HG03558 (cell line): ENCODE results near the gene RPS10.
A peak's percentile ranks its signal among the peaks of the same experiment; 100 is the strongest.
"Not testable (repeated sequence)": the region's sequence is repeated elsewhere in the genome, so short reads cannot be mapped to it uniquely, and the experiment has no call there.

ENCODE experiments used
- ATAC-seq: cut with Tn5 transposase; IDR thresholded peaks from one replicate; pipeline ENCODE4 v1.9.1; 2021; ENCODE audit warnings: moderate number of reproducible peaks; ENCODE audit not compliant: unreplicated experiment; ENCODE audit errors: extremely low read depth

RPS10 gene

GRCh38 chr6:34393966-34394305 is 31.9 kb downstream of the RPS10 start:
- ATAC-seq, result no peak

GRCh38 chr6:34393191-34393965 is 32.5 kb downstream of the RPS10 start:
- no peak for ATAC-seq

- peak; percentile 64 for ATAC-seq
Observed at GRCh38 chr6:34392497-34393190, 33.2 kb downstream of the RPS10 start, which contains the start of gene NUDT3. Gene NUDT3 (minus strand): TSS chr6:34392669. CDS start chr6:34392362, 307 bp downstream.

GRCh38 chr6:34391786-34392496 is 33.9 kb downstream of the RPS10 start:
- no peak for ATAC-seq

DNA sequence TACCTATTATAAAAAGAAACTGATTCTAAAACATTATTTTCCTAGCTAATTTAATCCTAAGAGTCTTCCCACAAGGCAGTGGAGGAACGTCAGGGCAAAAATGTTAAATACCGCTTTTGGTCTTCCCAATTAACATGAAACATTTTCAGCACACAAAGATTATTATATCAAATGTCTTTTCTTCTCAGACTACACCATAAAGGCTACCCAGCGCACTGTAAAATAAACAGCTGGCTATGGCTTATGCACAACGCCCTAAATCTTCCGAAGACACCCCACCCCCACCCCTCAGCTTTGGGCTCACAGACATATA is 34.4 kb downstream of the RPS10 start:
- ATAC-seq, result no peak

GRCh38 chr6:34390531-34391472 is 35.1 kb downstream of the RPS10 start:
- ATAC-seq, result no peak

DNA sequence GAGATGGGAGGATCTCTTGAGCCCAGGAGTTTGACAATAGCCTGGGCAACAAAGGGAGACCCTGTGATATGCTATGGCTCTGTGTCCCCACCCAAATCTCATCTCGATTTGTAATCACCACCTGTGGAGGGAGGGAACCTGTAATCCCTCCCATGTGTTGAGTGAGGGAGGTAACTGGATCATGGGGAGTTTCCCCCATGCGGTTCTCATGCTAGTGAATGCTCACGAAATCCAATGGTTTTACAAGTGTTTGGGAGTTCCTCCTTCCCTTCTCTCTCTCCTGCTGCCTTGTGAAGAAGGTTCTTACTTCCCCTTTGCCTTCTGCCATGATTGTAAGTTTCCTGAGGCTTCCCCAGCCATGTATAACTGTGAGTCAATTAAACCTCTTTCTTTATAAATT is 36.8 kb downstream of the RPS10 start:
- ATAC-seq, result no peak

DNA sequence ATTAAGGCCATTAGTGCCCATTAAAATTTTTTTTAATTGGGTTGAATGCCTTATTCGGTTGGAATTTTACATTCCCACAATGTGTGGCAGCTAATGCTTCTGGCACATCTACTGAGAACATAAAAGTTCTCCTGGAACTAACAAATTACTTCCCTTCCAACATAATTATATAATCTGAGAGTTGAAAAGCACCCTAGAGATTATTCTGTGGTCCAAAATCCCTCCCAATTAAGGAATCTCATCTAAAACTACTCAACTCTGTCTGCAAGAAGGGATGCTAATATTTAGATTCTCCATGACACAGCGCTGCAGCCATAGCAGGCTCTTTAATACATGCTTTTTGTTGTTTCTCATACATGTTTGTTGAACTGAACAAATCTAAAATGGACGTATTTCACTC is 37.4 kb downstream of the RPS10 start:
- ATAC-seq, result no peak

DNA sequence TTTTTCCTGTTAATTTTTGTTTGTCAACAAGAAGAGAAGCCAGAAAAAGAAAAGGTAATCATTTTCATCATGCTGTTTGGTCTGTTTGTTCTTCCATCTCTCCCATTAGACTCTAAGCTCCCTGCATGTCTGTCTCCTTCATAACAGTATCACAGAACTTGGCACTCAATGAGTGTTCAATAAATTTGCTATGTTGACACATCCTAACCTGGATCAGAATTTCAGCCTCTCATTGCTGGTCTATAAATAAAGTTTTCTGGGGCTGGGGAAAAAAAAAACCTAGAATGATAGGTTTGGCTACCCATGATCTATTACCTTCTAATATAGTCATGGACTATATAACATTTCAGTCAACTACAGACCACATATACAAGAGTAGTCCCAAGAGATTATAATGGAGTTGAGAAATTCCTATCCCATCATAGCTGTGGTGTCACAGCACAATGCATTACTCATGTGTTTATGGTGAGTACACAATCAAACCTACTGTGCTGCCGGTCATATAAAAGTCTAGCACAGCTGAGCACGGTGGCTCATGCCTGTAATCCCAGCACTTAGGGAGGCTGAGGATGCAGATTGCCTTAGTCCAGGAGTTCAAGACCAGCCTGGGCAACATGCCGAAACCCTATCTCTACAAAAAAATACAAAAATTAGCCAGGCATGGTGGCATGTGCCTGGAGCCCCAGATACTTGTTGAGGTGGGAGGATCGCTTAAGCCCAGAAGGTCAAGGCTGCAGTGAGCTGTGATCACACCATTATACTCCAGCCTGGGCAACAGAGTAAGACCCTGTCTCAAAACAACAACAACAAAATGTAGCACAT is 39.3 kb downstream of the RPS10 start:
- no peak for ATAC-seq

DNA sequence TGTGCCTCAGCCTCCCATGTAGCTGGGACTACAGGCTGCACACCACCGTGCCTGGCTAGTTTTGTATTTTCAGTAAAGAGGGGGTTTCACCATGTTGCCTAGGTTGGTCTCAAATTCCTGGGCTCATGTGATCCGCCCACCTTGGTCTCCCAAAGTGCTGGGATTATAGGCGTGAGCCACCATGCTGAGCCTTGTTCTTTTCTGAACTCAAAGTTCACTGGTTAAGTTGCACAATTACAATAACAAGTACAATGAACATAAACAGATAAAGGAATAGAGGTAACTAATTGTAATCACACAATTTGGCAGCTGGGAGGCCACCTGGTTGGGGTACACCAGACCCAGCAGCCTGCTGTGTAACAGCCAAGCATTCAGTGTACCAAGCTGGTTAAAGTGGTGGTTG is 40.1 kb downstream of the RPS10 start:
- no peak for ATAC-seq

DNA sequence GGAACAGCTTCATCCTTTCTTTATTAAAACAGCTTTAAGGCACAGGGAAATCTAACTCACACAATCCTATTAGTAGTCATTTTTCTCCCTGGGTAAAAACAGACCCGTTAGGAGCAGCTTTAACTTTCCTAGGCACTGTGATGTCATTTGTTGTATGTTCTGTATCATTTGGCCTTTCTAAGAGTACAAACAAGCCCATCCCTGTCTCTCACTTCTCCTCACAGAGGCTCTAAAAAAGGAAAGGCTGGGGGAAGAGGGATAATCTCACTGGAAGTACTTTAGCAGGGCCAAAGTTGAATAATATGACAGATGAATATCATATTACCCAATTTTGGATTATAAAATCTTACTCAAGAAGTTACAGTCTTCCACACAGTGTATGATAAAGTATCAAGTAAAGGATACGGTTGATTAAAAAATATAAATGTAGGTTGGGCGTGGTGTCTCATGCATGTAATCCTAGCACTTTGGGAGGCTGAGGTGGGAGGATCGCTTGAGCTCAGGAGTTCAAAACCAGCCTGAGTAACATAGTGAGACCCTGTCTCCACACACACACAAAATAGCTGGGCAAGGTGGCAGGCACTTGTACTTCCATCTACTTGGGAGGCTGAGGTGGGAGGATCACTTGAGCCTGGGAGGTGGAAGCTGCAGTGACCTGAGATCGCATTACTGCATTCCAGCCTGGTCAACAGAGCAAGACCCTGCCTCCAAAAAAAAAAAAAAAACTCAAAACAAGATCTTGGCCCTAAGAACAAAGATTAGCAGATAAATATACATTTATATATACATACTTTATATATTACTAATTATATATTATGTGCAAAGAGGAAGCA is 41.3 kb downstream of the RPS10 start:
- ATAC-seq, result no peak

- no peak for ATAC-seq
Observed at GRCh38 chr6:34383656-34384320, 42.1 kb downstream of the RPS10 start.

- ATAC-seq, result no peak
Observed at GRCh38 chr6:34383161-34383631, 42.7 kb downstream of the RPS10 start.

- no peak for ATAC-seq
Observed at GRCh38 chr6:34381081-34381480, 44.8 kb downstream of the RPS10 start.

GRCh38 chr6:34378470-34378869 is 47.4 kb downstream of the RPS10 start:
- no peak for ATAC-seq

GRCh38 chr6:34377984-34378383 is 47.9 kb downstream of the RPS10 start:
- ATAC-seq, result no peak

- not testable (repeated sequence) for ATAC-seq
Observed at GRCh38 chr6:34377571-34377970, 48.3 kb downstream of the RPS10 start.

DNA sequence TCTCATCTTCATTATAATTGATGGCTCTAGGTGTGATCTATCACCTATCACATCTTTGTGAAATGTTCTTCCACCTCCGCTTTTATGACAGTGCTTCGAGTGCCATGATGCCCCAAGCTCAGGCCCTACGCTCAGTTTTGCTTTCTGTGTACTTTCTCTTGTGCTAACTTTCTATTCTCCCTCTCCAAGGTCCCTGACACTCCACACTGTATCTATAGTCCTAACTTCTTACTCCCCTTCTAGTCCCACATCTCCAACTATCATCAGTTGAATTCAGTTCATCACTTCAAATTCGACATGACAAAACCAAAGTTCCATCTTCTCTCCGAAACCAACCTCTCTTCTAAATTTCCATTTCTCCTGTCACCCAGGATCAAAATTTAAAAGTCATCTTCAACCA is 50.0 kb downstream of the RPS10 start:
- ATAC-seq, result no peak
